HepG2 (cell line): Measurements from ENCODE around the gene SRBD1.

Experiments
- CEBPZ ChIP-seq: IDR thresholded peaks from 2 replicates; pipeline ENCODE4 v1.6.1; 2012; ENCODE audit warnings: low read length, improper control_type of control experiment
- EZH2 ChIP-seq: conservative IDR thresholded peaks from 2 replicates; pipeline ENCODE4 v1.6.1; 2012; ENCODE audit warnings: mild to moderate bottlenecking, low read depth, low read length, moderate library complexity
- FOXA3 ChIP-seq: IDR thresholded peaks from 2 replicates; pipeline ENCODE4 v1.6.1; 2016; ENCODE audit warnings: missing genetic modification reagents, missing compliant biosample characterization
- NR2F2 ChIP-seq: IDR thresholded peaks from 2 replicates; pipeline ENCODE4 v1.6.1; 2012; ENCODE audit warnings: low read depth, inconsistent platforms, borderline replicate concordance
- PLRG1 ChIP-seq: fragments of 450-650 bp; conservative IDR thresholded peaks from 2 replicates; pipeline ENCODE4 v1.6.1; 2016
- SCMH1 ChIP-seq: sonication (generic); formaldehyde crosslinking; IDR thresholded peaks from 2 replicates; pipeline ENCODE4 v1.9.0; 2021; ENCODE audit warnings: missing genetic modification reagents, mild to moderate bottlenecking, borderline replicate concordance
- ZNF407 ChIP-seq: sonication (generic); formaldehyde crosslinking; IDR thresholded peaks from one replicate; pipeline ENCODE4 v1.5.1; 2020; ENCODE audit warnings: mild to moderate bottlenecking, missing genetic modification reagents; ENCODE audit errors: not compliant biosample characterization
- ZNF703 ChIP-seq: sonication (generic); formaldehyde crosslinking; IDR thresholded peaks from 2 replicates; pipeline ENCODE4 v1.5.1; 2020; ENCODE audit warnings: missing genetic modification reagents, mild to moderate bottlenecking, moderate library complexity, borderline replicate concordance
- ZNF740 ChIP-seq: sonication (generic); formaldehyde crosslinking; IDR thresholded peaks from 2 replicates; pipeline ENCODE4 v1.4.0; 2020; ENCODE audit warnings: missing genetic modification reagents
- TF ChIP-seq, protein P1 (sequence below): sonication (generic); formaldehyde crosslinking; IDR thresholded peaks from 2 replicates; pipeline ENCODE4 v1.4.0; 2020; ENCODE audit warnings: low read depth, mild to moderate bottlenecking, missing genetic modification reagents

DNA sequence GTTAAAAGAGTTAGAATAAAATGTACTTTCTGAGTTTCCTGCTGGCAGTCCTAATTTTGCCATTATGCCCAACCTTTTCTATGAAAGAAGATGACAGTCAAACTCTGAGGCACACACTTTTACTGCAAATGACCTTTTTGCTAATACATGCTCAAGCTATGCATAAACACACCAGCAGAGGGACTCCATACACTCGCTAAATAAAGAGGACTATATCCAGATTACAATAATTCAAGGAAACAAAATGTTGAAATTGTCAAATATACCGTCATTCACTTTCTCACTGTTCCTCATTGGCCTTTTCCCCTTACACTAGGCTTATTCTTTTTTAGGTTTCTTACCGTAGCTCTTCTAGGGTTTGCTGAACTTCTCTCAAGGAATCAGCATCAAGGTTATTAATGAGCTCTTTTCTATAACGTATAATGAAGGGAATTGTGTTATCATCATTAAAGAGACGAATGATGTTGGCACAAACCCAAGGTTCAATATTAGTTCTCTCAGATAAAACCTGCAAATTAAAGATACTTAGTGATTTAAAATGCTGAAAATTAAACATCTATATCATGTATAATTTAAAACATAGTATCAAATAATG, 25.7 kb downstream of the SRBD1 start:
- TF ChIP-seq FOXA3 (CRISPR knock-in tag) (no peak), ZNF407 (CRISPR knock-in tag) (no peak), ZNF740 (no peak), SCMH1 (CRISPR knock-in tag) (no peak), EZH2 (no peak), ZNF703 (no peak), PLRG1 (no peak), CEBPZ (no peak), NR2F2 (no peak)
- TF ChIP-seq, protein P1, sequence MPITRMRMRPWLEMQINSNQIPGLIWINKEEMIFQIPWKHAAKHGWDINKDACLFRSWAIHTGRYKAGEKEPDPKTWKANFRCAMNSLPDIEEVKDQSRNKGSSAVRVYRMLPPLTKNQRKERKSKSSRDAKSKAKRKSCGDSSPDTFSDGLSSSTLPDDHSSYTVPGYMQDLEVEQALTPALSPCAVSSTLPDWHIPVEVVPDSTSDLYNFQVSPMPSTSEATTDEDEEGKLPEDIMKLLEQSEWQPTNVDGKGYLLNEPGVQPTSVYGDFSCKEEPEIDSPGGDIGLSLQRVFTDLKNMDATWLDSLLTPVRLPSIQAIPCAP = no peak
